ES-I3 (cell line): Measurements from ENCODE around the gene IQGAP2.

ENCODE experiments used
- H3K36me3 ChIP-seq: 2 replicates; pipeline ENCODE4 v1.6.1; 2013; ENCODE audit warnings: mild to moderate bottlenecking, low read length, control low read depth, moderate library complexity; ENCODE audit not compliant: insufficient read depth
- H3K4me1 ChIP-seq: 2 replicates; pipeline ENCODE4 v1.6.1; 2013; ENCODE audit warnings: mild to moderate bottlenecking, control low read depth, low read length; ENCODE audit not compliant: insufficient read depth
- H3K9ac ChIP-seq: 2 replicates; pipeline ENCODE4 v1.6.1; 2013; ENCODE audit warnings: low read depth, mild to moderate bottlenecking, low read length, moderate library complexity
- H3K9me3 ChIP-seq: 2 replicates; pipeline ENCODE4 v1.6.1; 2013; ENCODE audit warnings: mild to moderate bottlenecking, low read length, moderate library complexity; ENCODE audit not compliant: control insufficient read depth, insufficient read depth

IQGAP2 gene

DNA sequence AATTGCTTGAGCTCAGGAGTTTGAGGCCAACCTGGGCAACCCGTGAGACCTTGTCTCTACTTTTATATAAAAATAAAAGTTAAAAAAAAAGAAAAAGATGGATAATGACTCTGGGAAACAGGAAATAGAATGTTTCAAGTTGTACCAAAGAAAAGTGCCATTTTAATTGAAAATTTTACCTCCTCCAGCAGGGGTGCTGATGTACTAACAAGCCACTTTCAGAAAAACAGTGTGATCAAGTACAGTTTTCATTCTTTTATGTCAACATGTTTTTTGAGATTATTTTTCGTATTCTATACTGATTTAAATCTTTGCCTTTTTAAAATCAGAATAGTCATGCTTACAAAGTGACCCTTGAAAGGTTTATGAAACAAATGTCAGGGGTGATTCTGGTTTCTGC lies 343.6 kb downstream of the IQGAP2 start:
- Histone ChIP-seq H3K9ac (no peak overlapping the region), H3K4me1 (peaks cover 5% of the 10 kb centered on the region; the same call in 1 of the 2 replicates), H3K9me3 (no peaks in the 10 kb centered on the region), H3K36me3 (no peaks in the 10 kb centered on the region)

- Histone ChIP-seq H3K4me1 (peaks cover 3% of the 10 kb centered on the region; the same call in 1 of the 2 replicates), H3K9me3 (no peaks in the 10 kb centered on the region), H3K9ac (no peak overlapping the region), H3K36me3 (no peaks in the 10 kb centered on the region)
Observed at GRCh38 chr5:76747706-76748105, 344.6 kb downstream of the IQGAP2 start.

DNA sequence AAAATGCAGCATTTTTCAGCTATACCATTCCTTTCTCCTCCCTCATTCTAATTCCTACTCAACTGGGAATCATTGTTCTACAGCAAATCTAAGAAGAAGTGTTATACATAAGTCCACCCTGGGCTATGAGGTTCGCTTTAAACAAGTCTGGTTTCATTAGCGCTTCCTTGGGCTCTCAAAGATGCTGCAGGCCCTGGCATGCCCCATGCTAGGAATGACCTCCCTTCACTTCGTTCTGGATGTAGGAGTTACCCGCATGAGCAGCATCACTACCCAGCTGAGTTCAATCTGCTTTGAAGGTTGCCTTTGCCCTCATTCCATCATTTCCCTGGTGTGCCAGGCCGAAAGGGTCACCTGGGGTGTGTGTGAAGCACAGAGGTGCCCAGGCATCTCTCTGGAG lies 348.2 kb downstream of the IQGAP2 start:
- Histone ChIP-seq H3K4me1 (no peaks in the 10 kb centered on the region), H3K36me3 (no peaks in the 10 kb centered on the region), H3K9me3 (no peaks in the 10 kb centered on the region), H3K9ac (no peak overlapping the region)

DNA sequence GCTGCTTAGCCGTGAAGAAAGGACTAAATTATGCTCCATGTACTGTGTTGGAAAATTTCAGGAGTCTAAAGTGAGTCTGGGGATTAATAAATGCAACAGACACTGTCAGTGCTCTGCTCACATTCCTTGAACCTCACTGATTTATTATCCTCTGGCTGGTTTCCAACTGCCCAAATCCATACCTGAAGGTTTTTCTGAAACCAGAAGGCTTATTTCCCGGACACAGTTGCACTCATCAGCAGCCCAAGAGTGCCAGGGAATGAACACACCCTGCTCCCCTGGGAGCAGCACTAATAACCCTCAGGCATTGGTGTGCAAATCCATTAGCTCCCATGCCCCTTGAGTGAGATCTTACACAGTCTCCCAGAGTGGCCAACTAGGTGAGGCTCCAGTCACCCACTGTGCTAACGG lies 351.6 kb downstream of the IQGAP2 start:
- H3K36me3 ChIP-seq, result no peaks in the 10 kb centered on the region
- no peaks in the 10 kb centered on the region for H3K4me1 ChIP-seq
- no peak overlapping the region for H3K9ac ChIP-seq
- H3K9me3 ChIP-seq, result no peaks in the 10 kb centered on the region

- Histone ChIP-seq H3K9ac (no peak overlapping the region), H3K9me3 (no peaks in the 10 kb centered on the region), H3K36me3 (no peaks in the 10 kb centered on the region), H3K4me1 (no peaks in the 10 kb centered on the region)
Observed at GRCh38 chr5:76755779-76756637, 352.9 kb downstream of the IQGAP2 start.

DNA sequence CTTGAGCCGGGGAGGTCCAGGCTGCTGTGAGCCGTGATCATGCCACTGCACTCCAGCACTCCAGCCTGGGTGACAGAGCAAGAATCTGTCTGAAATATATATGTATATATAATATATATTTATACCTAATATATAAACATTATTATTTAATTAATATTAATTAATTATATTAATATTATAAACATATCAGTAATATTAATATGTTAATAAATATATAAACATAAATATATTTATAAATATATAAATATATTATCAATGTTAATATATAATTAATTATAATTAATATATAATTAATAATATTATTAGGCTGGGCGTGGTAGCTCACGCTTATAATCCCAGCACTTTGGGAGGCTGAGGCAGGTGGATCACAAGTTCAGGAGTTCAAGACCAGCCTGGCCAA lies 354.0 kb downstream of the IQGAP2 start:
- no peaks in the 10 kb centered on the region for H3K9me3 ChIP-seq
- no peak overlapping the region for H3K9ac ChIP-seq
- no peaks in the 10 kb centered on the region for H3K36me3 ChIP-seq
- H3K4me1 ChIP-seq, result no peaks in the 10 kb centered on the region
